Activated CD8-positive, alpha-beta memory T cell treated with anti-CD3 and anti-CD28 coated beads, Interleukin-2, amount 10 ng/mL, durations not matched to agents 7 days and 5 days (primary cell): ENCODE measurements around the gene APOF. TPM values are rescaled to one million over a fixed set of nuclear protein-coding genes. Genes with fewer than 3 reads are reported as not detected.

Experiments used
- ATAC-seq: fragments of 150-1000 bp; cut with Tn5 transposase; one replicate; pipeline ENCODE4 v1.10.0; 2021; ENCODE audit warnings: moderate library complexity
- CTCF ChIA-PET: fragments of 350-600 bp; sonication (Branson Sonifier 250); formaldehyde crosslinking; loops from one replicate; lab custom pipeline; 2021; ENCODE audit warnings: antibody characterized with exemption; lab: Charles Lee
- DNase-seq: peaks from one replicate; pipeline ENCODE4 v3.0.0-alpha.2; 2020
- H3K27ac Mint-ChIP-seq: one replicate; pipeline ENCODE4 v1.8.0; 2021; ENCODE audit warnings: mild to moderate bottlenecking, mixed read lengths
- H3K27me3 Mint-ChIP-seq: one replicate; pipeline ENCODE4 v1.8.0; 2021; ENCODE audit warnings: mixed read lengths
- H3K36me3 Mint-ChIP-seq: one replicate; pipeline ENCODE4 v1.8.0; 2021; ENCODE audit warnings: mild to moderate bottlenecking, mixed read lengths
- H3K4me1 Mint-ChIP-seq: one replicate; pipeline ENCODE4 v1.8.0; 2021; ENCODE audit warnings: mixed read lengths
- H3K4me3 Mint-ChIP-seq: one replicate; pipeline ENCODE4 v1.8.0; 2021; ENCODE audit warnings: mild to moderate bottlenecking, moderate library complexity, mixed read lengths
- H3K9me3 Mint-ChIP-seq: one replicate; pipeline ENCODE4 v1.8.0; 2022; ENCODE audit warnings: low read depth, mixed read lengths
- total RNA-seq, 2 experiments: library from RNA; stranded (reverse); gene quantifications; one replicate each; pipeline ENCODE4 v1.2.3, GENCODE V29; 2021

The APOF gene
- total RNA-seq, 2 experiments from 2014 or later: not detected

DNA sequence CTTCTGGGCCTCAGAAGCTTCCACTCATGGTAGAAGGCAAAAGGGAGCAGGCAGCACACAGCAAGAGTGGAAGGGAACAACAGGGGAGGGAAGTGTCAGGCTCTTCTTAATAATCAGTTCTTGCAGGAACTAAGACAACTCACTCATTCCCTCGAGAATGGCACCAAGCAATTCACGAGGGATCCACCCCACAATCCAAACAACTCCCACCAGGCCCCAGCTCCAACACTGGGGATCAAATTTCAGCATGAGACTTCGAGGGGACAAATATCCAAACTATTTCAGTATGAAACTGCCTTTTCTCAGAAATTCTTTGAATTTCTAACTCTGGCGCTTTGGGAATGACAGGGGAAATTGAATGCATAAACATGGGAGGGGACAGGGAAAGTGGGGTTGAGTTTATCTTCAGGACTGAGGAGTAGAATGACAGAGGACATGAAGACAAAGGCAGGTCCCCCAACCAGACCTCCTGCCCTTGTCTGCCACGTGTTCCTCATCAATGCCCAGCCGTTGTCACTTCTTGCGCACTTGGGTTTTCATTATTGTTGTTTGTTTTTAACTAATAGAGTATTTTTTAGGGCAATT is 24.6 kb upstream of the APOF start:
- Mint-ChIP-seq H3K4me1 (no peaks in the 10 kb centered on the region), H3K9me3 (no peaks in the 10 kb centered on the region), H3K36me3 (peaks cover 1% of the 10 kb centered on the region), H3K27ac (no peak overlapping the region), H3K27me3 (no peaks in the 10 kb centered on the region), H3K4me3 (no peak overlapping the region)
- DNase-seq (no peak), ATAC-seq (no peak)
- CTCF ChIA-PET: interaction anchor here (0.8 kb wide), 1 partner anchor 19 kb away, joined by 3 read pairs; no protein-coding TSS in a partner anchor

DNA sequence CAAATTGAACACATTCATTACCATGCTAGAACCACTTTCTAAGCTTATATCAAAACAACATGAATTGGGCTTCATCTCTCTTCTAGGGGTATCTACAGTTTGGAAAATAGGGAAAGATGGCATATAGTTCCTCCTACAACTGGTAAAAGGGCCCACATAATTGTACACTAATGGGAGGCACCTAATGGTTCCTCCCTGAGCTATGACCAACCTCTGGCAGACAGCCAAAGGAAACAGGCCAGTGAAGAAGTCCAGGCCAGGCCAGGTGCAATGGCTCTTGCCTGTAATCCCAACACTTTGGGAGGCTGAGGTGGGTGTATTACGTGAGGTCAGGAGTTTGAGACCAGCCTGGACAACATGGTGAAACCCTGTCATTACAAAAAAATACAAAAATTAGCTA is 23.2 kb upstream of the APOF start:
- H3K9me3 Mint-ChIP-seq: no peaks in the 10 kb centered on the region
- H3K4me3 Mint-ChIP-seq: no peak overlapping the region
- ATAC-seq (no peak), DNase-seq (peak; percentile 38)
- no peaks in the 10 kb centered on the region for H3K4me1 Mint-ChIP-seq
- CTCF ChIA-PET: interaction anchor here (0.6 kb wide), 1 partner anchor 250 kb away, joined by 3 read pairs; no protein-coding TSS in a partner anchor
- H3K36me3 Mint-ChIP-seq: no peaks in the 10 kb centered on the region
- H3K27ac Mint-ChIP-seq: no peak overlapping the region
- H3K27me3 Mint-ChIP-seq: peaks cover 4% of the 10 kb centered on the region

DNA sequence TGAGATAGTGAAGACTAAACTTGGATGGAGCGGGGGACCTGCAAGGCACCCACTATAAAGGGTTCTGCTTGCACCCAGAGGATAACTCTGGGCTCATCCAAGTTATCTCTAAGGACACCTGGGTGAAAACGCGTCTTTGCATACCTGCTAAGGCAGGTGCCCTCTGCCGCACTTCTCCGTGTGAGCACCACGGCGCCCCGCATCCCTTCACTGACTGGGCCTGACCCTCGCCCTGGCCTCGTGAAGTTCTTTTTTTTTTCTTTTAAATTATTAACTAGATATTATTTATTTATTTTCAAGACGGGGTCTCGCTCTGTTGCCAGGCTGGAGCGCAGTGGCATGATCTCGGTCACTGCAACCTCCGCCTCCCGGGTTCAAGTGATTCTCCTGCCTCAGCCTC is 20.0 kb upstream of the APOF start:
- CTCF ChIA-PET: interaction anchor here (1.3 kb wide), 1 partner anchor 10 kb away, joined by 7 read pairs; no protein-coding TSS in a partner anchor
- Mint-ChIP-seq H3K27me3 (peaks cover 7% of the 10 kb centered on the region), H3K9me3 (no peaks in the 10 kb centered on the region), H3K36me3 (no peaks in the 10 kb centered on the region), H3K27ac (no peak overlapping the region), H3K4me3 (no peak overlapping the region), H3K4me1 (no peaks in the 10 kb centered on the region)
- ATAC-seq: no peak
- DNase-seq: no peak

DNA sequence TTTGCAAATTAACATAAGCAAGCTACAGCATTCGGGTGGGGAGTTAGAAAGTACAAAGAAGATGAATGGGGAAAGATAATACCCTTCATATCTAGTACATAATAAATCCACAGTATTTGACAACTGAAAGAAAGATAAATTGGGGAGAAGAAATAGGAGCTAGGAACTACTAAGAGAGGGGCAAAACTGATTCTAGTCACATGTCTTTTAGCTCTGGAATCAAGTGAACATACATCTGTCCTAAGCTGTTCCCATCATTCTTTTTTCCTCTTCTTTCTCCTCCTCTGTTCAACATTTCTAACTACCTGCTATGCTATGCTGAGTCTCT is 15.3 kb upstream of the APOF start:
- Mint-ChIP-seq H3K4me3 (no peak overlapping the region), H3K36me3 (no peaks in the 10 kb centered on the region), H3K9me3 (peaks cover 5% of the 10 kb centered on the region), H3K27me3 (peaks cover 15% of the 10 kb centered on the region), H3K27ac (no peak overlapping the region), H3K4me1 (no peaks in the 10 kb centered on the region)
- DNase-seq: no peak
- ATAC-seq: no peak
- CTCF ChIA-PET: interaction anchor here (0.8 to 1.9 kb wide), 2 partner anchors 38 to 86 kb away, joined by 4 read pairs; no protein-coding TSS in a partner anchor

DNA sequence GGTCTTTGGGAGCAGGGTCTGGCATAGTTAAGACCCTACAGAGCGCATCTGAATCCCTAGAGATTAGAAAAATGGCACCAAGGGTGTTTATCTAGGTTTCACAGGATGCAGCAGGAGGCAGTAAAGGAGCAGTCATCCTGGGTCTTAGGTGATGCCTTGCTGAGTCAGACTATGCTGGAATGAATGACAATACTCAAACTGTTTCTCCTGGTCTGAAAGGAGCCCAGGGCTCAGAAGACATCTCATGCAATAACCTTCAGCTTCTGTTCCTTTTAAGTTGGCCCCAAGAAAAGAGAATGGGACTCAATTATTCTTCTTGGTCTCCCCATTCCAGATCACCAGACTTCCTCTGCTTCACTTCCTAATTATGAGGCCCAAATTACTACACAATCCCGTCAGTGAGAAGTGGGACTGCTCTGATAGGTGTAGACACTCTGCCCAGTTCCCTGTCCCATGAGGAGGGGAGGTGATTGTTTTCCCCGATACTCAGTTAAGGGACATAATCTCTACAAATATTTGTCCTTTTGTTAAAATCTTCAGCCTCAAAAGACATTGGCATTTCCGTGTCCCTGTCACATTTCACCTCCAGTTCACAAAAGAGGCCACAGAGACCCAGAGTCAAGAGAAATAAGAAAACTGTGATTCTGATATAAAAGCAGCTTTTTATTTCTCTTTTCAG is 14.8 kb upstream of the APOF start:
- H3K27me3 Mint-ChIP-seq: peaks cover 15% of the 10 kb centered on the region
- CTCF ChIA-PET: interaction anchor here (0.8 to 1.9 kb wide), 2 partner anchors 38 to 87 kb away, joined by 4 read pairs; no protein-coding TSS in a partner anchor
- no peak overlapping the region for H3K4me3 Mint-ChIP-seq
- peaks cover 5% of the 10 kb centered on the region for H3K9me3 Mint-ChIP-seq
- H3K27ac Mint-ChIP-seq: no peak overlapping the region
- DNase-seq (no peak), ATAC-seq (no peak)
- no peaks in the 10 kb centered on the region for H3K36me3 Mint-ChIP-seq
- no peaks in the 10 kb centered on the region for H3K4me1 Mint-ChIP-seq

DNA sequence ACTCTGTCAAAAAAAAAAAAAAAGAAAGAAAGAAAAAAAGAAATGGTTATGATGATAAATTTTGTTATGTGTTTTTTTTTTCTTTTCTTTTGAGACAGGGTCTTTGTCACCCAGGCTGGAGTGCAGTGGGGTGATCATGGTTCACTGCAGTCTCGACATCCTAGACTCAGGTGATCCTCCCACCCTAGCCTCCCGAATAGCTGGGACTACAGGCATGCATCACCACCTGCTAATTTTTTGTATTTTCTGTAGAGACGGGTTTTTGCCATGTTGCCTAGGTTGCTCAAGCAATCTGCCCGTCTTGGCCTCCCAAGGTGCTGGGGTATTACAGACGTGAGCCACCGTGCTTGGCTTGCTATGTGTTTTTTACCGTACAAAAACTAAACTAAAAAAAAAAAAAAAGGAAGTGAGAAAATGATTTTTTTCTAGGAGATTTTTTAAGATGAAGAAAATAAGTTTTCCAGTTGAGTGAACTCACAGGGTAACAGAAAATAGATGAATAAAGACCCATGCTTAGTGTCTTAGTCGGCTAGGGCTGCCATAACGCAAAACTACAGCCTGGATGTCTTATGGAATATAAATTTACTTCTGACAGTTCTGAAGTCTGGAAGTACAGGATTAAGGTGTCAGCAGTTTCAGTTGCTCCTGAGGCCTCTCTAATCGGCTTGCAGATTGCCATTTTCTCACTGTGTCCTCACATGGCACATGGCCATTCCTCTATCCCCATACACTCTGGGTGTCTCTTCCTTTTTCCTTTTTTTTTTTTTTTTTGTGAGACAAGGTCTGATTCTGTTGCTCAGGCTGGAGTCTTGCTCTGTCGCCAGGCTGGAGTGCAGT is 13.2 kb upstream of the APOF start:
- H3K27ac Mint-ChIP-seq: no peak overlapping the region
- ATAC-seq (no peak), DNase-seq (no peak)
- H3K36me3 Mint-ChIP-seq: no peaks in the 10 kb centered on the region
- H3K4me1 Mint-ChIP-seq: no peaks in the 10 kb centered on the region
- peaks cover 5% of the 10 kb centered on the region for H3K9me3 Mint-ChIP-seq
- no peak overlapping the region for H3K4me3 Mint-ChIP-seq
- CTCF ChIA-PET: no interaction called here
- H3K27me3 Mint-ChIP-seq: peaks cover 17% of the 10 kb centered on the region

DNA sequence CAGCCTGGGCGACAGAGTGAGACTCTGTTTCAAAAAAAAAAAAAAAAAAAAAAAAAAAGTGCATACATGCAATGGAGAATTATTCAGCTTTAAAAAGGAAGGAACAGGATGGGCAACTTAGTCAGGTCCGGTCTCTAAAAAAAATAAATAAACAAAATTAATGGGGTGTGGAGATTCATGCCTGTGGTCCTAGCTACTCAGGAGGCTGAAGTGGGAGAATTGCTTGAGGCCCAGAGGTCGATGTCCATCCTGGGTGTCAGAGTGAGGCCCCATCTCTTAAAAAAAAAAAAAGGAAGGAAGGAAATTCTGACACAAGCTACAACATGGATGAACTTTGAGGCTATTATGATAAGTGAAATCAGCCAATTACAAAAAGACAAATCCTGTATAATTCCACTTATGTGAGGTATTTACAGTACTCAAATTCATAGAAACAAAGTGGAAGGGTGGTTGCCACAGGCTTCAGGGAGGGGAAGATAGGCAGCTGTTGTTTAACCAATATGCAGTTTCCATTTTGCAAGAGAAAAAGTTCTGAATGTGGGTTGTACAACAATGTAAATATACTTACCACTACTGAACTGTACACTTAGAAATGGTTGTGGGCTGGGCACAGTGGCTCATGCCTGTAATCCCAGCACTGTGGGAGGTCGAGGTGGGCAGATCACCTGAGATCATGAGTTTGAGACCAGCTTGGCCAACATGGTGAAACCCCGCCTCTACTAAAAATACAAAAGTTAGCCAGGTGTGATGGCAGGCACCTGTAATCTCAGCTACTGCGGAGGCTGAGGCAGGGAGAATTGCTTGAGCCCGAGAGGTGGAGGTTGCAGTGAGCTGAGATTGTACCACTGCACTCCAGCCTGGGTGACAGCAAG is 12.3 kb upstream of the APOF start:
- peaks cover 15% of the 10 kb centered on the region for H3K27me3 Mint-ChIP-seq
- H3K4me1 Mint-ChIP-seq: no peaks in the 10 kb centered on the region
- no peak for ATAC-seq
- no peaks in the 10 kb centered on the region for H3K36me3 Mint-ChIP-seq
- H3K9me3 Mint-ChIP-seq: peaks cover 5% of the 10 kb centered on the region
- no peak overlapping the region for H3K27ac Mint-ChIP-seq
- no peak overlapping the region for H3K4me3 Mint-ChIP-seq
- CTCF ChIA-PET: interaction anchor here (1.2 kb wide), 1 partner anchor 54 kb away, joined by 3 read pairs; no protein-coding TSS in a partner anchor
- no peak for DNase-seq

DNA sequence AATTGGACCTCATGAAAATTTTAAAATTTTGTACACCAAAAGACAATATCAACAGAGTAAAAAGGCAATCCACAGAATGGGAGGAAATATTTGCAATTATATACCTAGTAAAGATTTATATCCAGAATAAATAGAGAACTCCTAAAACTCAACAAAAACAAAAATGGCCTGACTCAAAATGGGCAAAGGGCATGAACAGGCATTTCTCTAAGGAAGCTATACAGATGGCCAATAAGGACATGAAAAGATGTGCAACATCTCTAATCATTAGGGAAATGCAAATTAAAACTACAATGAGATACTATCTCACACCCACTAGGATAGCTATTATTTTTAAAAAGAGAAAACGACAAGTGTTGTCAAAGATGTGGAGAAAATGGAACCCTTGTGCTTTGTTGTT is 10.9 kb upstream of the APOF start:
- Mint-ChIP-seq H3K4me3 (no peak overlapping the region), H3K4me1 (no peaks in the 10 kb centered on the region), H3K27me3 (peaks cover 15% of the 10 kb centered on the region), H3K27ac (no peak overlapping the region), H3K9me3 (peaks cover 5% of the 10 kb centered on the region), H3K36me3 (no peaks in the 10 kb centered on the region)
- ATAC-seq: no peak
- DNase-seq: no peak
- CTCF ChIA-PET: no interaction called here

DNA sequence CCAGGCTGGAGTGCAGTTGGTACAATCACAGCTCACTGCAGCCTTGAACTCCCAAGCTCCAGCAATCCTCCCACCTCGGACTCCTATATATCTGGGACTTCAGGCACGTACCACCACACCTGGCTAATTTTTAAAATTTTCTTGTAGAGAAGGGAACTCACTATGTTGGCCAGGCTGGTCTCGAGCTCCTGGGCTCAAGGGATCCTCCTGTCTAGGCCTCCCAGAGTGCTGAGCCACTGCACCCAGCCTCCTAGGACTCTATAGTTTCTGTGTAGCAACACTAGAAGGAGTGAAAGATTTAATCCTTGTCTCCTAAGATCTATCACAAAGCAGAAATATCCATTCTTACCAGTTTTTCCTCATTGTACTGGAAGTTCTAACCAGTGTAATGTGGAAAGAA is 4.3 kb upstream of the APOF start:
- Mint-ChIP-seq H3K9me3 (no peaks in the 10 kb centered on the region), H3K27ac (no peak overlapping the region), H3K4me3 (no peak overlapping the region), H3K36me3 (no peaks in the 10 kb centered on the region), H3K4me1 (no peaks in the 10 kb centered on the region), H3K27me3 (peaks cover 7% of the 10 kb centered on the region)
- ATAC-seq (no peak), DNase-seq (no peak)
- CTCF ChIA-PET: no interaction called here

DNA sequence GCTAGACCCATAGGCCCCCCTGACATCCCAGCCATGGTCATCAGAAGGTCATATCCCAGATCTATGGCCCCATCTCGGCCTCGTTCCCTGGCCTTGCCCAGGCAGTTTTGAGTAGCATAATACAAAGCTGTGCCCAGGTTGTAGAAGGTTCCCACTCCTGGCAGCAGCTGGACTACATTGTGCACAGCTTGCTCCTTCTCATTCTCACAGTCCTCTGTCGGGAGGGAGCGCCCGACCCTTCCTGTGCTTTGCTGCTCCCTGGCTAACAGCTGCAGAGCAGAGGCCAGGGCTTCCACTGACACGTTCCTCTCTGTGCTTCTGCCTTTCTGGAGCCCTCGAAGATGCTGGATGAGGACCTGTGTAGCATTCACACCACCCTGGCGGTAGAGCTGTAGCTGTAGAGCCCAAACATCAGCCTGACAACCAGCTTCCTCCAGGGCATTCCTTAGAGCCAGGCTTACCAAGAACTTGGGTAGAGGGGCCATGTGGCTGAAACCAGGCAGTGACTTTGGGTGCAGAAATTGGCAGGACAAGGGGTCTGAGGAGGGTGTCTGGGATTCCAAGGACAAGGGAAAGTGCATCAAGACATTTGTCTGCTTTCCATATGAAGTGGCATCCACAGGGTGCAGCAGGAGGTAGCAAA is 1.0 kb downstream of the APOF start:
- CTCF ChIA-PET: interaction anchor here (1.0 to 4.6 kb wide), 6 partner anchors 10 to 243 kb away, joined by 4 to 21 read pairs (median 6); partner anchors contain the start of genes PAN2, SMARCC2 and ZC3H10
- Mint-ChIP-seq H3K4me3 (peak overlapping the region; percentile 93), H3K27me3 (no peaks in the 10 kb centered on the region), H3K4me1 (peaks cover 19% of the 10 kb centered on the region), H3K27ac (peak overlapping the region; percentile 95), H3K9me3 (no peaks in the 10 kb centered on the region), H3K36me3 (peaks cover 15% of the 10 kb centered on the region)
- DNase-seq (no peak), ATAC-seq (no peak)

DNA sequence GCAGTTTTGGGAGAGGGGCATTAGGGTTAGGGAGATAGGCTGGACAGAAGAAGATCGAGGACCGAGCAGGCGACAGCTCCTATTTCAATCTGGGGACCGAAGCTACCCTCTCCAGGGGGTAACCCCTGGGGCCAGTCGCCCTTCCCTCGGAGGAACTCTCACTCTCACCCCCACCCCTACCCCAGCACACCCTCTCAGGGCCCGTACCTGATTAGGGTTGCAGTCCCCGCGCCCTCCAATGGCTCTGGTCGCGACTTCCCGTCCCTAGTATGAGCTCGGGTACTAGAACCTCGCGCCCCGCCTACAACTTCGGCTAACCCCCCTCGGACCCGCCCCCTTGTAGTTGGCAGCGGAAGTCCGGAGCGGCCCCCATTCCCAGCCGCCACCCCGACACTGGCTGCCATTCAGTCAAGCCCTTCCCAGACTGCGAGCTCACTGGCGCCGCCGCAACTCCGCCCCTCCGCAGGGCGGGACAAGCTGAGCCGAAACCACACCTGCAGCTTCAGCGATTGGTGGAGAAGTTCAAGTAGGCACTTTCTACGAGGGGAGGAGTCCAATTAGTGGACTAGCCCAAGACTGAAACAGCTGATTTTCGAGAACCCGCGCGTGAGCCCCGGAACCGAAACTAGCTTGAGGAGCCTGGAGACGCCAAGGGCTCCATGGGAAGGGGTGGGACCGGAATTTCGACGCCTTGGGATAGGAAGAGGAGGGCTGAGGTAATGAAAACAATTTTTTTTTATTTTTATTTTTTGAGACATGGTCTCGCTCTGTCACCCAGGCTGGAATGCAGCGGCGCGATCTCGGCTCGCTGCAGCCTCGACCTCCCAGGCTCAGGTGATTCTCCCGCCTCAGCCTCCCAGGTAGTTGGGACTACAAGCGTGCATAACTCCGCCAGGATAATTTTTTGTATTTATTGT is 2.5 kb downstream of the APOF start, which contains the start of gene STAT2:
Gene STAT2, minus strand, starts transcription at position 257 of the 917 bp plus-strand sequence. CDS start 3,536 bp downstream, outside the sequence.
- CTCF ChIA-PET: interaction anchor here (0.8 to 4.6 kb wide), 24 partner anchors 9 to 276 kb away, joined by 3 to 21 read pairs (median 5); partner anchors contain the start of genes ANKRD52, CNPY2, COQ10A and ESYT1
- DNase-seq (peak; percentile 100), ATAC-seq (peak; percentile 97)
- Mint-ChIP-seq H3K4me1 (peaks cover 24% of the 10 kb centered on the region), H3K9me3 (no peaks in the 10 kb centered on the region), H3K27ac (peak within 1 kb of the TSS; percentile 95), H3K4me3 (peak within 1 kb of the TSS; percentile 93), H3K36me3 (peaks cover 25% of the 10 kb centered on the region), H3K27me3 (no peaks in the 10 kb centered on the region)
